Effector memory CD4-positive, alpha-beta T cell (primary cell): ENCODE data around the gene EVI5.

ENCODE experiments used
- DNase-seq, 3 donors: peaks; one replicate each; pipeline ENCODE4 v3.0.0-alpha.2; 2020
- H3K27ac ChIP-seq: 2 replicates; pipeline ENCODE4 v1.7.0; 2013; ENCODE audit warnings: mild to moderate bottlenecking, low read length, moderate library complexity; ENCODE audit not compliant: insufficient read depth, poor library complexity, severe bottlenecking
- H3K27me3 ChIP-seq: replicated peaks from 2 replicates; pipeline ENCODE4 v1.7.0; 2013; ENCODE audit warnings: mild to moderate bottlenecking, low read length; ENCODE audit not compliant: insufficient read depth, control insufficient read depth, poor library complexity, severe bottlenecking
- H3K36me3 ChIP-seq: 2 replicates; pipeline ENCODE4 v1.7.0; 2013; ENCODE audit warnings: mild to moderate bottlenecking, low read length, moderate library complexity; ENCODE audit not compliant: control insufficient read depth, insufficient read depth
- H3K4me1 ChIP-seq: 2 replicates; pipeline ENCODE4 v1.7.0; 2013; ENCODE audit warnings: low read length, mild to moderate bottlenecking; ENCODE audit not compliant: control insufficient read depth, insufficient read depth, poor library complexity, severe bottlenecking
- H3K4me3 ChIP-seq: 2 replicates; pipeline ENCODE4 v1.7.0; 2013; ENCODE audit warnings: low read length, low read depth, mild to moderate bottlenecking; ENCODE audit not compliant: insufficient read depth, poor library complexity, severe bottlenecking
- H3K9me3 ChIP-seq: 2 replicates; pipeline ENCODE4 v1.7.0; 2013; ENCODE audit warnings: mild to moderate bottlenecking, low read length, moderate library complexity; ENCODE audit not compliant: control insufficient read depth

The EVI5 gene

GRCh38 chr1:92505015-92505692, 279.8 kb downstream of the EVI5 start:
- DNase-seq = no peak
- no peaks in the 10 kb centered on the region for H3K4me1 ChIP-seq
- no peaks in the 10 kb centered on the region for H3K36me3 ChIP-seq
- no peak overlapping the region for H3K27ac ChIP-seq
- H3K4me3 ChIP-seq = no peak overlapping the region
- no peaks in the 10 kb centered on the region for H3K9me3 ChIP-seq
- H3K27me3 ChIP-seq = no peaks in the 10 kb centered on the region

- Histone ChIP-seq H3K9me3 (no peaks in the 10 kb centered on the region), H3K4me1 (no peaks in the 10 kb centered on the region), H3K27ac (no peak overlapping the region), H3K36me3 (no peaks in the 10 kb centered on the region), H3K27me3 (no peaks in the 10 kb centered on the region), H3K4me3 (no peak overlapping the region)
- no peak for DNase-seq
These were observed 280.5 kb downstream of the EVI5 start for GRCh38 chr1:92504291-92505014.

- no peaks in the 10 kb centered on the region for H3K36me3 ChIP-seq
- no peaks in the 10 kb centered on the region for H3K27me3 ChIP-seq
- no peak overlapping the region for H3K27ac ChIP-seq
- no peaks in the 10 kb centered on the region for H3K9me3 ChIP-seq
- no peaks in the 10 kb centered on the region for H3K4me1 ChIP-seq
- no peak overlapping the region for H3K4me3 ChIP-seq
- no peak for DNase-seq
These were observed 281.0 kb downstream of the EVI5 start for GRCh38 chr1:92503926-92504285.

GRCh38 chr1:92503043-92503925, 281.6 kb downstream of the EVI5 start:
- no peaks in the 10 kb centered on the region for H3K9me3 ChIP-seq
- no peaks in the 10 kb centered on the region for H3K27me3 ChIP-seq
- H3K4me1 ChIP-seq = no peaks in the 10 kb centered on the region
- H3K36me3 ChIP-seq = no peaks in the 10 kb centered on the region
- H3K27ac ChIP-seq = no peak overlapping the region
- no peak for DNase-seq
- no peak overlapping the region for H3K4me3 ChIP-seq

- H3K9me3 ChIP-seq = no peaks in the 10 kb centered on the region
- H3K36me3 ChIP-seq = no peaks in the 10 kb centered on the region
- H3K27ac ChIP-seq = no peak overlapping the region
- H3K27me3 ChIP-seq = no peaks in the 10 kb centered on the region
- DNase-seq = no peak
- no peak overlapping the region for H3K4me3 ChIP-seq
- no peaks in the 10 kb centered on the region for H3K4me1 ChIP-seq
These were observed 282.7 kb downstream of the EVI5 start for GRCh38 chr1:92502247-92502646.

- Histone ChIP-seq H3K4me3 (no peak overlapping the region), H3K36me3 (no peaks in the 10 kb centered on the region), H3K27me3 (no peaks in the 10 kb centered on the region), H3K27ac (no peak overlapping the region), H3K9me3 (no peaks in the 10 kb centered on the region), H3K4me1 (peaks cover 2% of the 10 kb centered on the region)
- DNase-seq = no peak
These were observed 284.4 kb downstream of the EVI5 start for GRCh38 chr1:92500552-92500951.

GRCh38 chr1:92495392-92496063, 289.4 kb downstream of the EVI5 start:
- H3K4me3 ChIP-seq = no peak overlapping the region
- H3K9me3 ChIP-seq = no peaks in the 10 kb centered on the region
- no peaks in the 10 kb centered on the region for H3K27me3 ChIP-seq
- no peak for DNase-seq
- H3K36me3 ChIP-seq = no peaks in the 10 kb centered on the region
- H3K4me1 ChIP-seq = peaks cover 8% of the 10 kb centered on the region
- H3K27ac ChIP-seq = no peak overlapping the region

- Histone ChIP-seq H3K4me1 (peaks cover 8% of the 10 kb centered on the region), H3K27ac (no peak overlapping the region), H3K9me3 (no peaks in the 10 kb centered on the region), H3K36me3 (no peaks in the 10 kb centered on the region), H3K27me3 (no peaks in the 10 kb centered on the region), H3K4me3 (no peak overlapping the region)
- DNase-seq = no peak
These were observed 290.3 kb downstream of the EVI5 start for GRCh38 chr1:92494485-92495141.

- H3K4me3 ChIP-seq = no peak overlapping the region
- H3K27ac ChIP-seq = no peak overlapping the region
- DNase-seq = no peak
- H3K4me1 ChIP-seq = peaks cover 8% of the 10 kb centered on the region
- no peaks in the 10 kb centered on the region for H3K36me3 ChIP-seq
- H3K27me3 ChIP-seq = no peaks in the 10 kb centered on the region
- H3K9me3 ChIP-seq = no peaks in the 10 kb centered on the region
These were observed 291.8 kb downstream of the EVI5 start for GRCh38 chr1:92493139-92493538.
